Mononuclear cell (primary cell): ENCODE data around the gene HMCN2. TPM values are rescaled to one million over a fixed set of nuclear protein-coding genes. Genes with fewer than 3 reads are reported as not detected.

Experiments
- H3K27me3 ChIP-seq: 2 replicates; pipeline ENCODE4 v1.6.0; 2011; ENCODE audit warnings: low read length, control low read depth; ENCODE audit not compliant: insufficient read depth
- H3K4me1 ChIP-seq: 2 replicates; pipeline ENCODE4 v1.5.1; 2011; ENCODE audit warnings: mild to moderate bottlenecking, low read length, control low read depth; ENCODE audit not compliant: insufficient read depth
- H3K4me3 ChIP-seq: 2 replicates; pipeline ENCODE4 v1.5.1; 2011; ENCODE audit warnings: mild to moderate bottlenecking, low read length, moderate library complexity
- H3K9me3 ChIP-seq: 2 replicates; pipeline ENCODE4 v1.5.1; 2011; ENCODE audit warnings: low read depth, mild to moderate bottlenecking, control low read depth, low read length
- total RNA-seq: library from RNA; depleted of rRNA; stranded (reverse); fragments of >200 nt; gene quantifications from one replicate; pipeline ENCODE4 v1.2.3, GENCODE V29; 2012

The HMCN2 gene
- total RNA-seq, 1 donor: not detected

- Histone ChIP-seq H3K4me1 (peaks cover 8% of the 10 kb centered on the region), H3K9me3 (no peaks in the 10 kb centered on the region), H3K27me3 (no peaks in the 10 kb centered on the region), H3K4me3 (no peak overlapping the region)
Measured at GRCh38 chr9:130235558-130236435, 29.8 kb upstream of the HMCN2 start.

- H3K9me3 ChIP-seq: no peaks in the 10 kb centered on the region
- no peak overlapping the region for H3K4me3 ChIP-seq
- no peaks in the 10 kb centered on the region for H3K27me3 ChIP-seq
- peaks cover 8% of the 10 kb centered on the region for H3K4me1 ChIP-seq
Measured at GRCh38 chr9:130236436-130236985, 29.0 kb upstream of the HMCN2 start.

GRCh38 chr9:130237076-130237475, 28.5 kb upstream of the HMCN2 start:
- Histone ChIP-seq H3K4me1 (peaks cover 8% of the 10 kb centered on the region), H3K4me3 (no peak overlapping the region), H3K9me3 (no peaks in the 10 kb centered on the region), H3K27me3 (no peaks in the 10 kb centered on the region)

- Histone ChIP-seq H3K9me3 (no peaks in the 10 kb centered on the region), H3K4me3 (no peak overlapping the region), H3K4me1 (peaks cover 11% of the 10 kb centered on the region), H3K27me3 (no peaks in the 10 kb centered on the region)
Measured at GRCh38 chr9:130237763-130238524, 27.6 kb upstream of the HMCN2 start.

- Histone ChIP-seq H3K4me1 (peaks cover 18% of the 10 kb centered on the region), H3K4me3 (no peak overlapping the region), H3K9me3 (no peaks in the 10 kb centered on the region), H3K27me3 (no peaks in the 10 kb centered on the region)
Measured at GRCh38 chr9:130239363-130239695, 26.2 kb upstream of the HMCN2 start.

- Histone ChIP-seq H3K4me3 (no peak overlapping the region), H3K27me3 (no peaks in the 10 kb centered on the region), H3K4me1 (peaks cover 18% of the 10 kb centered on the region), H3K9me3 (no peaks in the 10 kb centered on the region)
Measured at GRCh38 chr9:130239741-130240241, 25.8 kb upstream of the HMCN2 start.

- no peak overlapping the region for H3K4me3 ChIP-seq
- H3K27me3 ChIP-seq: no peaks in the 10 kb centered on the region
- peaks cover 18% of the 10 kb centered on the region for H3K4me1 ChIP-seq
- no peaks in the 10 kb centered on the region for H3K9me3 ChIP-seq
Measured at GRCh38 chr9:130240410-130241197, 25.0 kb upstream of the HMCN2 start.

GRCh38 chr9:130241198-130241535, 24.4 kb upstream of the HMCN2 start:
- H3K4me1 ChIP-seq: peaks cover 18% of the 10 kb centered on the region
- no peak overlapping the region for H3K4me3 ChIP-seq
- H3K9me3 ChIP-seq: no peaks in the 10 kb centered on the region
- H3K27me3 ChIP-seq: no peaks in the 10 kb centered on the region

GRCh38 chr9:130242270-130243014, 23.1 kb upstream of the HMCN2 start:
- H3K4me3 ChIP-seq: no peak overlapping the region
- peaks cover 18% of the 10 kb centered on the region for H3K4me1 ChIP-seq
- H3K9me3 ChIP-seq: no peaks in the 10 kb centered on the region
- no peaks in the 10 kb centered on the region for H3K27me3 ChIP-seq

- H3K9me3 ChIP-seq: no peaks in the 10 kb centered on the region
- no peak overlapping the region for H3K4me3 ChIP-seq
- H3K27me3 ChIP-seq: no peaks in the 10 kb centered on the region
- H3K4me1 ChIP-seq: peaks cover 18% of the 10 kb centered on the region
Measured at GRCh38 chr9:130243015-130243881, 22.3 kb upstream of the HMCN2 start.

GRCh38 chr9:130243882-130244170, 21.7 kb upstream of the HMCN2 start:
- H3K27me3 ChIP-seq: no peaks in the 10 kb centered on the region
- H3K4me1 ChIP-seq: peaks cover 18% of the 10 kb centered on the region
- H3K4me3 ChIP-seq: no peak overlapping the region
- H3K9me3 ChIP-seq: no peaks in the 10 kb centered on the region

GRCh38 chr9:130244548-130245165, 20.9 kb upstream of the HMCN2 start:
- H3K9me3 ChIP-seq: no peaks in the 10 kb centered on the region
- H3K4me1 ChIP-seq: peaks cover 18% of the 10 kb centered on the region
- no peak overlapping the region for H3K4me3 ChIP-seq
- no peaks in the 10 kb centered on the region for H3K27me3 ChIP-seq

GRCh38 chr9:130245474-130245873, 20.1 kb upstream of the HMCN2 start:
- H3K9me3 ChIP-seq: no peaks in the 10 kb centered on the region
- no peaks in the 10 kb centered on the region for H3K27me3 ChIP-seq
- no peak overlapping the region for H3K4me3 ChIP-seq
- peaks cover 10% of the 10 kb centered on the region for H3K4me1 ChIP-seq
